Measurements from ENCODE around the gene SUN5. TPM values are rescaled to one million over a fixed set of nuclear protein-coding genes. Genes with fewer than 3 reads are reported as not detected.

SUN5 gene
- total RNA-seq, 4 donors from 2014 or later = not detected

DNA sequence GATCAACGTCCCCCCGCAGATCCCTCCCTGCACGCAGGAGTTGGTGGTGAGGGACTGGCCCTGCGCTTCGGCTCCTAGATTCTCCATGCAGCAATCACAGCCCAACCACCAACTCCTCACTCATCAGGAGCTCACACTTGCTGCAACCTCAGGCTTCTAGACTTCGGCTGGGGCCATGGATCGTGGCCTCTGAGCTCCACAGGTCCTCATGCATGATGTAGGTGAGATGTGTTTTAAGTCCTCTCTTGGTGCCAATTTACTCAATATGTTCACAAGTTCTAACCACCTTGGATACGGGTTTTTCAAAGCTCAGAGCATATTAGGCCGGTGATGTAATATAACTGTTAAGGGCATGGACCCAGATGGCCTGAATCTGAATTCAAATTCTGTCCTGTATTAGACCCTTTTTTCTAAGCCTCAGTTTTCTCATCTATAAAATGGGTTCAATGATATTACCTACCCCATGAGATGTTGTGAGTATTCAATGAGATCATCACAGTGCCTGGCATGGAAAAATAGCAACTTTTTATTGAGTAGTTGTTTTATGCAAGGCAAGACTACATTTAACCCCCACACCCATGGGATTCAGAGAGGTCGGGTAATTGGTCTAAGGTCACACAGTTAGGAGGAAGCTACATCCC lies 31.0 kb downstream of the SUN5 start:
- Histone ChIP-seq H3K27ac (no peak overlapping the region), H3K36me3 (no peaks in the 10 kb centered on the region), H3K4me3 (no peak overlapping the region), H3K9me3 (no peaks in the 10 kb centered on the region), H3K27me3 (no peaks in the 10 kb centered on the region), H3K4me1 (no peaks in the 10 kb centered on the region)
- WGBS = 86% methylated on average over 10 of the region's 10 CpGs
- no peak for TF ChIP-seq POLR2A (IDR thresholded peaks at IDR 0.05)
- TF ChIP-seq, protein P1, sequence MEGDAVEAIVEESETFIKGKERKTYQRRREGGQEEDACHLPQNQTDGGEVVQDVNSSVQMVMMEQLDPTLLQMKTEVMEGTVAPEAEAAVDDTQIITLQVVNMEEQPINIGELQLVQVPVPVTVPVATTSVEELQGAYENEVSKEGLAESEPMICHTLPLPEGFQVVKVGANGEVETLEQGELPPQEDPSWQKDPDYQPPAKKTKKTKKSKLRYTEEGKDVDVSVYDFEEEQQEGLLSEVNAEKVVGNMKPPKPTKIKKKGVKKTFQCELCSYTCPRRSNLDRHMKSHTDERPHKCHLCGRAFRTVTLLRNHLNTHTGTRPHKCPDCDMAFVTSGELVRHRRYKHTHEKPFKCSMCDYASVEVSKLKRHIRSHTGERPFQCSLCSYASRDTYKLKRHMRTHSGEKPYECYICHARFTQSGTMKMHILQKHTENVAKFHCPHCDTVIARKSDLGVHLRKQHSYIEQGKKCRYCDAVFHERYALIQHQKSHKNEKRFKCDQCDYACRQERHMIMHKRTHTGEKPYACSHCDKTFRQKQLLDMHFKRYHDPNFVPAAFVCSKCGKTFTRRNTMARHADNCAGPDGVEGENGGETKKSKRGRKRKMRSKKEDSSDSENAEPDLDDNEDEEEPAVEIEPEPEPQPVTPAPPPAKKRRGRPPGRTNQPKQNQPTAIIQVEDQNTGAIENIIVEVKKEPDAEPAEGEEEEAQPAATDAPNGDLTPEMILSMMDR (IDR thresholded peaks at IDR 0.05) = no peak
- DNase-seq (ENCODE audit: low spot score in 2 of 2) = no peak

DNA sequence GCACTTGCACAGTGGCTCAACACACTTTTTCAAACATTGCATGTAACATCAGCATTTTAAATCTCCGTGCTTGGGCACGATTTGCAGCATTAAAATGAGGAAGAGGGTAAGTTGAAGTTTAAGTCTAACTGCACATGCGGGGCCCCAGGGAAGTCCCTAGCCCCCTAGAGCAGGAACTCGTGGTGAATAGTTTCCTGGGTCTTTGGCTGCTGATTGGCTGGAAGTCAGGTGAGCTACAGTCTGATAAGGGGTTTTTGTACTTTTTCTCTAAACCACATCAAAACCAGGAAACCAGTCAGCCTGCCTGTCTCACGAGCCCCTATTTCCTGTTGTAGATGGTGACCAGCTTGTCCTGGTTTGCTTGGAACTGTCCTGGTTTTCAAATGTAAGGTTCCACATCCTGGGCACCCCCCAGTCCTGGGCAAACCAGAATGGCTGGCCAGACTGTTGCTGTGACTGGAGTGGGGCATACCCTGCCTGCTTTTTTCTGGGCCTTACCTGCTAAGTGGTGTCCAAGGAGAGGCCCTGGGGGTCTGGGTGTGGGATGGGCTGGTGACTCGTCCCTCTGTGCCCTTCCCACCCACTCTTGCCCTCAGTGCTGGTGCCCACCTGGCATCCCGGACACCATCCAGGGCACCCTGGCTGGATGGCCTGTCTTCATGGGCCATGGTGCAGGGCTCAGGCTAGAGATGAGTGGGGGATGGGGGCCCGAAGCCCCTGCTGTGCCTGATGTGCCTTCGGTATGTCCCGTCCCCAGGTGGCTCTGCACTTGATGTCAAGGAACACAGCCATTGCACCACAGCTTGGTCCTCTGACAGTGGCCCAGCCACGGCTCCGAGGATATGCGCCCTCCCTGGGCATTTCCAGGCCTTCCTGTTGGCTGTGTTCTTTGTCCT lies 31.8 kb downstream of the SUN5 start:
- peak; percentile 46 to 67 for DNase-seq (ENCODE audit: low spot score in 2 of 2)
- no peaks in the 10 kb centered on the region for H3K4me1 ChIP-seq
- H3K9me3 ChIP-seq = no peaks in the 10 kb centered on the region
- peak overlapping the region; percentile 28 for H3K27ac ChIP-seq
- H3K27me3 ChIP-seq = no peaks in the 10 kb centered on the region
- H3K36me3 ChIP-seq = no peaks in the 10 kb centered on the region
- TF ChIP-seq POLR2AphosphoS5 (IDR thresholded peaks at IDR 0.05) = no peak
- no peak for TF ChIP-seq EP300 (IDR thresholded peaks at IDR 0.05)
- TF ChIP-seq, protein P1 (IDR thresholded peaks at IDR 0.05) = no peak
- no peak for TF ChIP-seq POLR2A (IDR thresholded peaks at IDR 0.05)
- no peak overlapping the region for H3K4me3 ChIP-seq
- WGBS = 71% methylated on average over 8 of the region's 13 CpGs

DNA sequence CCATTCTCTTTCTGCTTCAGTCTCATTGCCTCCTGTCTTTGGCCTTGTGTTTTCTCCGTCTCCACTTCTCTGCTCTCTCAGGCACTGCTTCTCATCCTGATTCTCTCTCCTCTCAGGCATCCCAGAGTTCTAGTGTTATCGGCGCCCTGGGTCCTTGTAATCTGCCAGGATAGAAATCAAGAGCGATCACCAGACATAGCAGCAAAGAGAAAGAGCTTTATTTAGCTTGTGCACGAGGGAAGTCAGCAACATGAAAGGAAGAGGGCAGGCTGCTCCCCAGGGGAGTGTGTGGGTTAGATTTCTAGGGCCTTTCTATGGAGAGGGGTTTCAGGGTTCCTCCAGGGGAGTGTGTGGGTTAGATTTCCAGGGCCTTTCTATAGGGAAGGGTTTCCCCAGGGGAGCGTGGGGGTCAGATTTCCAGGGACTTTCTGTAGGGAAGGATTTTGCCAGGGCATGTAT lies 32.5 kb downstream of the SUN5 start:
- Histone ChIP-seq H3K4me3 (no peak overlapping the region), H3K36me3 (no peaks in the 10 kb centered on the region), H3K9me3 (no peaks in the 10 kb centered on the region), H3K27ac (no peak overlapping the region), H3K27me3 (no peaks in the 10 kb centered on the region), H3K4me1 (no peaks in the 10 kb centered on the region)
- 48% methylated on average over 6 of the region's 6 CpGs for WGBS
- DNase-seq (ENCODE audit: low spot score in 2 of 2) = peak in 1 of 2 donors; percentile 24
- TF ChIP-seq, protein P1 (IDR thresholded peaks at IDR 0.05) = no peak
- TF ChIP-seq POLR2AphosphoS5 (IDR thresholded peaks at IDR 0.05) (no peak), EP300 (IDR thresholded peaks at IDR 0.05) (no peak), POLR2A (IDR thresholded peaks at IDR 0.05) (no peak)

DNA sequence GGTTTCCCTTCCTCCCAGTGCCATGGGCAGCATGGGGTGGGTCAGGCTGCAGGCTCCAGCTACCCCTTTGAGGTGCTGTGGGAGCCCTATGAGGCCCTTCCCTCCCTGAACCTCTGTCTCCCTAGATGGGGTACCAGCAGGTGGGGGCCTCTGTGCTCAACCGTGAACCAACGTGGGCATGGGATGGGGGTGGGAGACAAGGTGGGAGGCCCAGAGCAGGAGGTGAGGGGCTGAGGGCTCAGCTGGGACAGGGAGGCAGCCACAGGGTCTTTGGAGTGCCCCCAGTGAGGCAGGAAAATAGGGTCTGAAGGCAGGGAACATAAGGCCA lies 33.3 kb downstream of the SUN5 start:
- H3K27me3 ChIP-seq = no peaks in the 10 kb centered on the region
- no peak overlapping the region for H3K4me3 ChIP-seq
- H3K27ac ChIP-seq = no peak overlapping the region
- H3K4me1 ChIP-seq = no peaks in the 10 kb centered on the region
- DNase-seq (ENCODE audit: low spot score in 2 of 2) = peak; percentile 34 to 64
- no peaks in the 10 kb centered on the region for H3K36me3 ChIP-seq
- H3K9me3 ChIP-seq = no peaks in the 10 kb centered on the region
- TF ChIP-seq EP300 (IDR thresholded peaks at IDR 0.05) = no peak
- no peak for TF ChIP-seq POLR2A (IDR thresholded peaks at IDR 0.05)
- 100% methylated on average over 2 of the region's 2 CpGs for WGBS

DNA sequence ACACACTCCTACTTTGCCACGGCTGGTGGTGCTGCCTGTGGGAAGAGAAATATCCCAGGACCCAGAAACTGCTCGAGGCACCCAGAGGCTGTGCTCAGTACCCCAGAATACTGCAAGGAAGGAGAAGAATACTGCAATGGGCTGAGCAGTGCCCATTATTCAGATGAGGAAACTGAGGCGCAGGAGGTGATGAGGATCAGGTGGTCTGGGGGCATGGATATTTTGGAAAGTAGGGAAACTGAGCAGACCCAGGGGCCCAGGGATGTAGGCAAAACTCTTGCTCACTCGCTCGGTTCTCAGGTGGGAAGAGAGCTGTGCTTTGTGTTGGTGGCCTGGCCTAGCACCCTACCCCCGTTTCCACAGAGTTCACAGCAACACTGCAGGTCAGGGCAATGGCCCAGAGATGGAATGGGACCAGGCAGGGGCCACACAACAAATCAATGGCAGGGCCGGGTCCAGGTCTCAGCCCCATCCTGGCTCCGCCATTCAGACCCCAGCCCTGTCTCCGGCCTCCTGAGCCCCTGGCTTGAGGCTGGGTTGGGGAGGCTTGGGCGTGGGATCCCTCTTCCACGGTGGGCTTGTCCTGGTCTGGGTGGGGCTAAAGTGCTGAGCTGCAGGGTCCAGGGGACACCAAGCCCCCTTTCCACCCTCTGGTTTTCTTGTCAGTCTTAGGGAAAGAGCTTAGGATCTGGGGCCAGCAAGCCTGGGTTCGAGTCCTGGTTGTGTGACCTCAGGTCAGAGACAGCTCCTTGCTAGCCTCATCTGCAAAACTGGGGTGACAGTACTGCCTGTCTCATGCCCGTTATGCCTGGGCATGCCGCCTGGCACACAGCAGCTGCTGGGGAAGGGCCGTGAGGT lies 33.9 kb downstream of the SUN5 start:
- Histone ChIP-seq H3K27ac (no peak overlapping the region), H3K9me3 (no peaks in the 10 kb centered on the region), H3K36me3 (no peaks in the 10 kb centered on the region), H3K4me3 (no peak overlapping the region), H3K27me3 (no peaks in the 10 kb centered on the region), H3K4me1 (no peaks in the 10 kb centered on the region)
- TF ChIP-seq POLR2A (IDR thresholded peaks at IDR 0.05) (no peak), EP300 (IDR thresholded peaks at IDR 0.05) (no peak), POLR2AphosphoS5 (IDR thresholded peaks at IDR 0.05) (no peak)
- TF ChIP-seq, protein P1 (IDR thresholded peaks at IDR 0.05) = no peak
- 100% methylated on average over 3 of the region's 15 CpGs for WGBS
- peak; percentile 40 to 71 for DNase-seq (ENCODE audit: low spot score in 2 of 2)
